ENCODE results near the gene KHK. TPM values are rescaled to one million over a fixed set of nuclear protein-coding genes. Genes with fewer than 3 reads are reported as not detected.

Gene KHK
- total RNA-seq, 1 experiment from 2014 or later, result 1.5 TPM

DNA sequence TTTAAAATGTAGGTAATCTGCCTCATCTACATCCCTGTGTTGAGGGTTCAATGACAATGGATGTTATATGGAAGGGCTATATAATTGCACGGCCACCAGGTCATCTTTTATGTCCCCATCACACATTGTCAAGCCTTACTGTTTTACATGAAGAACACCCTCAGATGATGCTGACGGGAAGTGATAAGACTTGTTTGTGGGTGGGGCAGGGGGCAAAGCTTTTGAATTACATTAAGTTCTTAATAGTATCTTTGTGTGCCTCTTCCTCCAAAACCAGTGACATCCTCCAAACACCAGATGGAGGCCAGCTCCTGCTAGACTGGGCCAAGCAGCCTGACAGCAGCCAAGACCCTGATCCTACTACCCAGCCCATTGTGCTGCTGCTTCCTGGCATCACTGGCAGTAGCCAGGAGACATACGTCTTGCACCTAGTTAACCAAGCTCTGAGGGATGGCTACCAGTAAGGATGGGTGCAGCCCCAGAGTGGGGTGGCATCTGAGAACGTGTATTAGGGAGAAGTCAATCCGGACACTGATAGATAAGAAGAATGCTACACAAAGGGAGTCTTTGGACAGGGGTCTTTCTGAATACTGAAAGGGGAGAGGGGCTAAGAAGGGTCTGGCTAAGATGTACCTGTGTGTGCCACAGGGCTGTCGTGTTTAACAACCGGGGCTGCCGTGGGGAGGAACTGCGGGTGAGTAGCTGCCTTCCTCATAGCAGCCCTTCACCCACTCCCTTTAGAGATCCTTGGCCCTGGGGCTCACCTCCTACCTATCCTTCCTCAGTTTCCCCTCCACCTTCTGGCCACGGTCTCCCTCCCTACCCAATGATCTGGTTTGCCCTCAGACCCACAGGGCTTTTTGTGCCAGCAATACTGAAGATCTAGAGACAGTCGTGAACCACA, 42.3 kb downstream of the KHK start:
- intact Hi-C loops (cut with micrococcal nuclease; ENCODE audit: unreplicated experiment) (no loop called here), in situ Hi-C loops (cut with HindIII; ENCODE audit: low pct_unique_long_range_greater_than_20kb, low sequenced_read_pairs) (no loop called here)
- Histone ChIP-seq H3K36me3 (ENCODE audit: control insufficient read depth, insufficient read depth, low read length) (peaks cover 2% of the 10 kb centered on the region; the same call in 1 of the 2 replicates), H3K4me3 (ENCODE audit: low read depth in 2 of 2, low read length in 2 of 2) (no peak overlapping the region), H3K27ac (ENCODE audit: low read length) (no peak overlapping the region), H3K4me1 (ENCODE audit: control insufficient read depth, insufficient read depth, low read length) (peaks cover 5% of the 10 kb centered on the region), H3K9me3 (ENCODE audit: control insufficient read depth, insufficient read depth, low read depth, low read length) (no peaks in the 10 kb centered on the region), H3K27me3 (ENCODE audit: control insufficient read depth, insufficient read depth, low read length) (no peaks in the 10 kb centered on the region)
- DNase-seq (ENCODE audit: low read depth, low spot score) (no peak), ATAC-seq (no peak)
- POLR2A ChIA-PET, result no interaction called here
- no peak; the same call in 1 of the 2 replicates for TF ChIP-seq POLR2AphosphoS5 (IDR thresholded peaks at IDR 0.05; ENCODE audit: low read depth, low read length)
- no peak for TF ChIP-seq SIN3A (IDR thresholded peaks at IDR 0.05; ENCODE audit: borderline replicate concordance, insufficient read depth, low read depth, low read length)
- TF ChIP-seq, protein P1, sequence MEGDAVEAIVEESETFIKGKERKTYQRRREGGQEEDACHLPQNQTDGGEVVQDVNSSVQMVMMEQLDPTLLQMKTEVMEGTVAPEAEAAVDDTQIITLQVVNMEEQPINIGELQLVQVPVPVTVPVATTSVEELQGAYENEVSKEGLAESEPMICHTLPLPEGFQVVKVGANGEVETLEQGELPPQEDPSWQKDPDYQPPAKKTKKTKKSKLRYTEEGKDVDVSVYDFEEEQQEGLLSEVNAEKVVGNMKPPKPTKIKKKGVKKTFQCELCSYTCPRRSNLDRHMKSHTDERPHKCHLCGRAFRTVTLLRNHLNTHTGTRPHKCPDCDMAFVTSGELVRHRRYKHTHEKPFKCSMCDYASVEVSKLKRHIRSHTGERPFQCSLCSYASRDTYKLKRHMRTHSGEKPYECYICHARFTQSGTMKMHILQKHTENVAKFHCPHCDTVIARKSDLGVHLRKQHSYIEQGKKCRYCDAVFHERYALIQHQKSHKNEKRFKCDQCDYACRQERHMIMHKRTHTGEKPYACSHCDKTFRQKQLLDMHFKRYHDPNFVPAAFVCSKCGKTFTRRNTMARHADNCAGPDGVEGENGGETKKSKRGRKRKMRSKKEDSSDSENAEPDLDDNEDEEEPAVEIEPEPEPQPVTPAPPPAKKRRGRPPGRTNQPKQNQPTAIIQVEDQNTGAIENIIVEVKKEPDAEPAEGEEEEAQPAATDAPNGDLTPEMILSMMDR (IDR thresholded peaks at IDR 0.05), result no peak
- TF ChIP-seq TCF7L2 (IDR thresholded peaks at IDR 0.05; ENCODE audit: low read depth, low read length), result no peak
- TF ChIP-seq, protein P2, sequence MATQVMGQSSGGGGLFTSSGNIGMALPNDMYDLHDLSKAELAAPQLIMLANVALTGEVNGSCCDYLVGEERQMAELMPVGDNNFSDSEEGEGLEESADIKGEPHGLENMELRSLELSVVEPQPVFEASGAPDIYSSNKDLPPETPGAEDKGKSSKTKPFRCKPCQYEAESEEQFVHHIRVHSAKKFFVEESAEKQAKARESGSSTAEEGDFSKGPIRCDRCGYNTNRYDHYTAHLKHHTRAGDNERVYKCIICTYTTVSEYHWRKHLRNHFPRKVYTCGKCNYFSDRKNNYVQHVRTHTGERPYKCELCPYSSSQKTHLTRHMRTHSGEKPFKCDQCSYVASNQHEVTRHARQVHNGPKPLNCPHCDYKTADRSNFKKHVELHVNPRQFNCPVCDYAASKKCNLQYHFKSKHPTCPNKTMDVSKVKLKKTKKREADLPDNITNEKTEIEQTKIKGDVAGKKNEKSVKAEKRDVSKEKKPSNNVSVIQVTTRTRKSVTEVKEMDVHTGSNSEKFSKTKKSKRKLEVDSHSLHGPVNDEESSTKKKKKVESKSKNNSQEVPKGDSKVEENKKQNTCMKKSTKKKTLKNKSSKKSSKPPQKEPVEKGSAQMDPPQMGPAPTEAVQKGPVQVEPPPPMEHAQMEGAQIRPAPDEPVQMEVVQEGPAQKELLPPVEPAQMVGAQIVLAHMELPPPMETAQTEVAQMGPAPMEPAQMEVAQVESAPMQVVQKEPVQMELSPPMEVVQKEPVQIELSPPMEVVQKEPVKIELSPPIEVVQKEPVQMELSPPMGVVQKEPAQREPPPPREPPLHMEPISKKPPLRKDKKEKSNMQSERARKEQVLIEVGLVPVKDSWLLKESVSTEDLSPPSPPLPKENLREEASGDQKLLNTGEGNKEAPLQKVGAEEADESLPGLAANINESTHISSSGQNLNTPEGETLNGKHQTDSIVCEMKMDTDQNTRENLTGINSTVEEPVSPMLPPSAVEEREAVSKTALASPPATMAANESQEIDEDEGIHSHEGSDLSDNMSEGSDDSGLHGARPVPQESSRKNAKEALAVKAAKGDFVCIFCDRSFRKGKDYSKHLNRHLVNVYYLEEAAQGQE (IDR thresholded peaks at IDR 0.05; ENCODE audit: insufficient read depth in 1 of 2, low read depth in 2 of 2, low read length in 1 of 2), result no peak
- CTCF ChIA-PET, result no interaction called here
- no TSS peak for BruUV-seq (replicated peaks)

DNA sequence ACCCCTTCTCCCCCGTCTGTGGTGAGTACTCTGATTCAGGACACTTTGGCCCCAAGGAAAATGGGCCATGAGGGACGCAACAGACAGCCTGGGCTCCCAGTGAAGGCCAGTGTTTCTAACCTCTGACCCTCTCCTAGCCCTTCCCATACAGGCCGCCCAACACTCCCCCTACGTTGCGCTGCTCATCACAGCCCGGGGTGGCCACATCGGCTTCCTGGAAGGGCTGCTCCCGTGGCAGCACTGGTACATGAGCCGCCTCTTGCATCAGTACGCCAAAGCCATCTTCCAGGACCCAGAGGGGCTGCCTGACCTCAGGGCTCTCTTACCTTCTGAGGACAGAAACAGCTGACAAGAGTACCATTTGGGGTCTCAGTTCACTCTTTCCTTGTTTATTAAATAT, 43.8 kb downstream of the KHK start:
- no peak for ATAC-seq
- intact Hi-C loops (cut with micrococcal nuclease; ENCODE audit: unreplicated experiment), result no loop called here
- BruUV-seq (replicated peaks), result no TSS peak
- peaks cover 4% of the 10 kb centered on the region; the same call in 1 of the 2 replicates for H3K36me3 ChIP-seq (ENCODE audit: control insufficient read depth, insufficient read depth, low read length)
- TF ChIP-seq, protein P2 (IDR thresholded peaks at IDR 0.05; ENCODE audit: insufficient read depth in 1 of 2, low read depth in 2 of 2, low read length in 1 of 2), result no peak
- TF ChIP-seq SIN3A (IDR thresholded peaks at IDR 0.05; ENCODE audit: borderline replicate concordance, insufficient read depth, low read depth, low read length) (no peak), POLR2AphosphoS5 (IDR thresholded peaks at IDR 0.05; ENCODE audit: low read depth, low read length) (no peak), TCF7L2 (IDR thresholded peaks at IDR 0.05; ENCODE audit: low read depth, low read length) (no peak)
- TF ChIP-seq, protein P1 (IDR thresholded peaks at IDR 0.05), result no peak
- H3K4me1 ChIP-seq (ENCODE audit: control insufficient read depth, insufficient read depth, low read length), result peaks cover 5% of the 10 kb centered on the region
- H3K9me3 ChIP-seq (ENCODE audit: control insufficient read depth, insufficient read depth, low read depth, low read length), result no peaks in the 10 kb centered on the region
- ChIA-PET POLR2A (no interaction called here), CTCF (no interaction called here)
- in situ Hi-C loops (cut with HindIII; ENCODE audit: low pct_unique_long_range_greater_than_20kb, low sequenced_read_pairs), result no loop called here
- no peak overlapping the region for H3K4me3 ChIP-seq (ENCODE audit: low read depth in 2 of 2, low read length in 2 of 2)
- DNase-seq (ENCODE audit: low read depth, low spot score), result no peak
- H3K27me3 ChIP-seq (ENCODE audit: control insufficient read depth, insufficient read depth, low read length), result no peaks in the 10 kb centered on the region
- no peak overlapping the region for H3K27ac ChIP-seq (ENCODE audit: low read length)

Measured in Panc1 (cell line).